Measurements from ENCODE around the gene MYO15A.
A peak's percentile ranks its signal among the peaks of the same experiment; 100 is the strongest.
"Not testable (repeated sequence)": the region's sequence is repeated elsewhere in the genome, so short reads cannot be mapped to it uniquely, and the experiment has no call there.

Gene MYO15A

DNA sequence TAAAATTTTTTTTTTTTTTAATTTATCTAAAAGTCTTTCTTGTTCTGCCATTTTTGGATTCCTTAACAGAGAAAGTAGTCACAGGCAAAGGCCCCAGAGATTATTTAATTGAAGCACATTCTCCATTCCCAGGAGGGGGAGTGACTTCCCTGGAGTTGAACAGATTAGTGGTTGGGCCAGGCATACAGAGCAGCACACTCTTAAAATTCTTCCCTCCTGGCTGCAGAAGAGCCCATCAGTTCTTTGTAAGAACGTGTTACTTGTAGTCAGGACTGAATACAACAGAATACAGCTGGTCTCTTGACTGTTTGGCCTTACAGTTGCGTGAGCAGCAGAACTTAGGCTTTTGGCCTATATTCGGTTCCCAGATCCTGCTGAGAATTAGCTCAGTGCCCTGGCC, 76.8 kb downstream of the MYO15A start:
- no peak for DNase-seq (ENCODE audit: low spot score)

DNA sequence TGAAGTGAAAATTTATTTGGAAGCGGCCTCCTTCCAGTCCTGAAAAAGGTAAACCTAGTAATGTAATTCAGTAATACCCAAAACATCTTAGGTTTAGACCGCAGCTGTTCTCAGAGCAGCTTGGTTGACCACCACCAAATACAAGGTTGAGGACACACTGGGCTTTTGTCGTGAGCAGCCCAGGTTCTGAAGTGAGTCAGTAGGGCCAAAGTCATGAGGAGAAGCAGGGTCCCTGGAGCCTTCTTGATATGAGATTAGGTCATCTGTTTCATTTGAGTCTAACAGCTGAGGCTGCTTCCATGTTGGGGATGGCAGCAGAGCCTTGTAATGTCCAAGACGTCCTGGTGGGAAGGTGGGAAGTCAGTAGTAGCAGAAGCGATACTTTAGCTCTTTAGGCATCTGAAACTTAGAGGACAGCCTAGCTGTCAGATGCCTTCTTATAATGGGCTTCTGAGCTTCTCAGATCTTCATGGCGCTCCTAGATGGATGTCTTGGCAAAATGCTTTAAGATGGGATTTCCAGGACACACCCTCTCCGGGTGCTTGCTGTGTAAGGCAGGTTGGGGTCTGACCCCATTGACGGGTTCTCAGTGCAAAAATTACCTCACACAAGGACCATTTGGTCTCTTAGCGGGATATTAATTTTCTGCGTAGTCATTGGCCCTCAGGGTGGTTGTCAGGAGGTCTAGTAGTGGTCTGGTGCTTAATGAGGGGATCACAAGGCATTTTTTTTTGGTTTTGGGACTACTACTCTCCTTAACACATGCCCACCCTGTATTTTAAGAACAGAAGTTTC, 77.5 kb downstream of the MYO15A start:
- no peak for DNase-seq (ENCODE audit: low spot score)

DNA sequence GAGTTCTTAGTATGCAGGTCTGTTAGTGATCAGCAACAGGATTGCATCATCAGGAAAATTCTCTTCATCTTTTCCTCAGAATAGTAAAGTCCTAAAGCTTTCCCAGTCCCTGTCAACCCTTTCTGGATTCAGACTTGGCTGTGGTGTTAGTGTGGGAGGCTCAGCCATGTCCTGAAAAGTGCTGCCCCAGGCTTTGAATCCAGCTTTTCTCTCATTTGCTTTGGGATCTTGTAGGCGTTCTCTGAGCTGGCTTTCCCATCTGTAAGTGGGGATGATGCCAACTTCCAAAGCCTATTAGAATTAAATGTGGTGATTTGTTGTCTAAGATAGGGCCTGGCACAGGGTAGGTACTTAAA, 78.0 kb downstream of the MYO15A start:
- no peak for DNase-seq (ENCODE audit: low spot score)

DNA sequence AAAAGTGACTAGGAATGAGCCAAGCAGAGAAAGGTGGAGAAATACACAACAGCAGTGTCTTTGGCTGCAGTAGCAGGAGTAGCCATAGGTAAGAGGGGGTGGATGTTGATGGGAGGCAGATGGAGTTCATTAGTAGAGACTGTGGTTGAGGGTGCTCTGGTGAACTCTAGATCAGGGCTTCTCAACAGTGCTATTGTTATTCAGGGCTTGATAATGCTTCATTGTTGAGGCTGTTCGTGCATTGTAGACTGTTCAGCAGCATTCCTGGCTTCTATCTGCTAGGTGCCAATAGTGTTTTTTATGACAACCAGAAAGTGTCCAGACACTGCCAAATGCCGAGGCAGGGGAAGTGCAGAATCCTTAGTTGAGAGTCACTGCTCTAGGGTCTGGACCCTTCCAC, 78.7 kb downstream of the MYO15A start:
- no peak for DNase-seq (ENCODE audit: low spot score)

DNA sequence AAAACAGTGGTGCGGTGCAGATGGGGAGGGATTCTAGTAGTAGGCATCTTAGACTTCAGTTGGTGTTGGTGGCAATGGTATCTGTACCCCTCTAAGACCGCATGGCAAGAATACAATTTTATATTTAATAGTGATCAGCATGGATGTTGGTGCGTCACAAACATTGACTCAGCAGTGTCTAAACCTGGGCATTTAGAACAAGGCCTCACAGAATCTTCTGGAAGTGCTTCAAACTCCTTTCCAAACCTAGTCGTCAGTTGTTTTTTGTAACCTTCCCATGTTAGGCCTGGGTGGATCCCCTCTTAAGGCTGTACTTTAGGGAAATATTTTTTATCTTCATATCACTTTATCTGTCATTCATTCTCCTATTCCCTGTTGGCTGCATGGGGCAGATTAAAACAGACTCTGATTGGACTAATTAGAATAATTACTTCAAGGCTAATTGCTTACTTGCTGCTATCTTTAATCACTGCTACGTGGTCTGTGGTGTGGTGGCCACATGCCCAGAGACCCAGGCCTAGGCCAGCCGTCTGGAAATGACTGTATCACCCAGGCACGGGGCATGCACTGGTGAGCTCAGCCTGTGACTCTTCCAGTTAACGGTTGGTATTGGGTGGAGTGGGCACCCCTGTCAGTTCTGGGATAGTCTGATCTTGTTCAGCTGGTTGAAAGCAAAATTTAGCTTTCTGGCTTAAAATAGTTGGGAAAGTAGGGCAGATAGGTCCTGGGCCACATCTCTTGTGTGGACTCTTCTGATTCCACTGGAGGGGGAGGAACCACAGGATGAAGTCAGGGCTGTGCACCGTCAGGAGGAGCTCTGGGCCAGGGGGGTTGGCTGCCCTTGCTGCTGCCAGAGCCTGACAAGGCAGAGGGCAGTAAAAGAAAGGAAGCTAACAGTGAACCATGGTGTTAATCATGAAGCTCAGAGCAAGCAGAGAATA, 79.5 kb downstream of the MYO15A start:
- no peak for DNase-seq (ENCODE audit: low spot score)

DNA sequence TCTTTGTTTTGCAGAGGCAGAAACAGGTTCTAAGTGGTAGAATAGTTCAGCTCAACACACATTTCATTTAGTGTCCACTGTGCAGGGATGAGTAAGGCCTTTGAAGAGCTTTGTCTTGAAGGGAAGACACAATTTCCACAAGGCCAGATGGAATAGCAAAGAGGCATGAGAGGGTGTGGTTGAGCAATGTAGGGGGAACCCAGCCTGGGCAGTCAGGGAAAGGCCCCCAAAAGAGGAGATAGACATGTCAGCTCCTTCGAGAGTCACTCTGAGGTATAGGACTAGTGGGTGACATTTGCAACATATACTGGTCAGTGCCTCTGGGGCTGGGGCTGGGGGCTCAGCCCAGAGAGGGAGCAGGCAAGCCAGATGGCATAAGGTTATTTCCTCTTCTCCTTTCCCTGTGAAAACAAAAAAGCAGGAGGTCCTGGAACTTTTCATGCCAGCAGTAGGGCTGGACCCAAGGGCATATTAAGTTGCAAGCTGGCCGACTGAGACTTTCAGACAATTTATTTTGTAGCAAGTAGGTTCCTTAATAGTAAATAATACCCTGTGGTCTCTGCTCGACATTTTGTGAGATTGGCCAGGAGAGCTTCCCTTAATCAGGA, 82.2 kb downstream of the MYO15A start:
- DNase-seq (ENCODE audit: low spot score): no peak

DNA sequence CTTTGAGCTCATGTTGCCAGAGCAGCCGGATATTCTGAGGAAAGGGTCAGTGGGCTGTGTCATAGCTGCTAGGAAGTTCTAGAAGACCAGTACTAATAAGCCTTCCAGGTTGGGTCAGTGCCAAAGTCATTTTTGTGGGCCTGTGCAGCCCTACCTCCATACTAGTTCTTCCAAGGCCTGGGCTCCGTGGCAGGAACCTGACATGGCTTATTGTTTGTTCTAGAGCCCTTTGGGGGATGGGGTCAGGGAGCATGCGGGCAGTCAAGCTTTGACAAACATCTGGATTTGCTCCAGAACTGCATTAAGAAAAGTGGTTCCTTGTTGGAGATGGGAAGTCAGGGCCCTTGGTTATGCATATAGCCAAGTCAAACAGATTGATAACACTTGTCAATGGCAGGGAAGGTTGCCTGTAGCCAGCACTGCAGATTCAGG, 82.7 kb downstream of the MYO15A start:
- no peak for DNase-seq (ENCODE audit: low spot score)

DNA sequence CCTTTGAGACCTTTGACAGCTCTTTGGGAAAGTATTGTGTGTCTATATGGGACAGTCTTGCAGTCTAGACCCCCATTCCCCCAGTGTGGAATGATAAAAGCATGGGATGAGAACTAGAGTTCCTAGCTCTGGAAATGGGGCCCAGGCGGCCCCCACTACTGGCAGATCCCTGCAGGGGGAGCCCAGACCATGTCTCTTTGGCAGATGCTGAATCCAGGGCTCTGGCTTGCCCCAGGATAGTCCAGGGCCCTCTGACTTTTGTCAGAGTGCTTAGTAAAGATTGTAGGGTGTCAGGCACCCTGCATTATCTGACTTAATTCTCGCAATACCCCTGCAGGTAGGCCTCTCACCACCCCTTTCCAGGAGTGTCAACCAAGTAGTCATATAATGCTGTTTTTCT, 83.4 kb downstream of the MYO15A start:
- DNase-seq (ENCODE audit: low spot score): peak; percentile 28

DNA sequence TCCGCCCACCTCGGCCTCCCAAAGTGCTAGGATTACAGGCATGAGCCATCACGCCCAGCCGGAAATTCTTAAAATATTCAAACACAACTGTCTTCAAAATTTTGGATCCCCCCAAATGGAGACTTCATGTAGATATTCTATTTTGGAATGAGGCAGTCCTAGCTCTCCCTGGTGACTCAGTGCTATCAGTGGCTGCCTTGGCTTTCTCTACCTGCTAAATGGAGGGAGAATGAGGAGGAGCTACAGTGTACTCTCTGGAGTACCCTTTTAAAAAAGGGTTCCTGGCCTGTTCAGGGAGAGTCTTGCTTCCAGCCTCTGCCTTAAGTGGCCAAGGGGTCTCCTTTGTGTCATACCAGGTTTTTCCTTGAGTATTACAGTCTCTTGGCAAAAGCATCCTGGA, 85.8 kb downstream of the MYO15A start:
- DNase-seq (ENCODE audit: low spot score): no peak

DNA sequence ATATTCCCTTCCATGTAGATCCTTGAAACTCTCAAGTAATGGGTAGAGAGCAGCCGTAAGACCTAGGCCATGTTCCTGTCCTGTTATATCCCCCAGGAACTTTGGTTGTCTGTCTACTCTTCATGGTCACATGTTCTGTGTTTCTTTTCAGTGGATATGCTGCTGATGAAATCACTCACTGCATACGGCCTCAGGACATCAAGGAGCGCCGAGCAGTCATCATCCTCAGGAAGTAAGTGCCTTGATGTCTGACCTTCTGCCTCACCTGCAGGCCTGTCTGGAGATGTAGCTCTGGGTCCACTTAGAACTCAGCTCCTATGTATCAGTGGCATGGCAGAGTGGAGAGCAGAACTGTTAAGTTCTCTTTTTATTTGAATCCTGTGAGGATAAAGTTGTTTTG, 86.2 kb downstream of the MYO15A start:
- DNase-seq (ENCODE audit: low spot score): no peak

DNA sequence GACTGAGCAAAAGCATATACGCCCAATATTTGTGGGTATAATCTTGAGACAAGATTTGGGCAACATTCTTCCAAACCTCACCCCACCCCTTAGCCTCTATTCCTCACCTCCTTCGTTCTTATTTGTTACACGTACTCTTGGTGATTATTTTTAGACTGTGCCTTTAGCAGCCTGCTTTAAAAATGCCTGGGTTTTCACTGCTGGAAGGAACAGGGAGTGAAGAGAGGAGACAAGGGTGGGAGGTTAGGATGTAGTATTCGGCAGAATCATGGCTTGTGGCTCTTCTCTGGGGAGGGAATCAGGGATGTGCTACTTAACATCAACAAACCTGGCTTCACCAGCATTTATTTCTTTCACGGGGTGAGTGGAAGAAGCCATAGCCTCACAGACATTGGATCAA, 86.7 kb downstream of the MYO15A start:
- DNase-seq (ENCODE audit: low spot score): no peak

DNA sequence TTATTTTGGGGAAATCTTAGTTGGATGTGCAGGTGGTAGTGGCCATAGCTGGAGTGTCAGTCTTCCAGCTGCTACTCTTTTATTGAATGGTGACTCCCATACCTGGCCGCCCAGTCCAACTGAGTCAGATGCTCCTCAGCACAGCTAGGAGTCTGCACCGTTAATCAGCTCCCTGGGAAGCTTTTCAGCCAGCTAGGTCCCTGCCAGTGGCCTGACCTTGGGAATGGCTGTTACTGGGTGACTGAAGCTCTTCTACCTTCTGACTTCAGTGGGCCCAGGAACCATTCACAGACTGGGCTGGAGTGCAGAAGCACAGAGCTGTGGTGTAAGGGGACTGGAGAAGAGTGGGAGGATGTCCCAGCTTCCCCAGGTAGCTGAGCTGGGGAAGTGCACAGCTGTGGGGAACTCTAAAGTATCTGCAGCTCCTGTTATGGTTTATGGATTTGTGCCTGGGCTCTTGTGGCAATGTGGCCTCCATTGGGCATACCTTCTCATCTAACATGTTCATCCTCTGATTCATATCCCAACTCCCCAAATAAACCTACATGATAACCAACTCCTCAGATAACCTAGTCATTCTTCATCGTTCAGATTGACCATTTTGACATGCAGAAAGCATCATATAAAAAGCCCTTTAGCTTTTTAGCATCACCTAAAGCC, 89.1 kb downstream of the MYO15A start:
- DNase-seq (ENCODE audit: low spot score): no peak

DNA sequence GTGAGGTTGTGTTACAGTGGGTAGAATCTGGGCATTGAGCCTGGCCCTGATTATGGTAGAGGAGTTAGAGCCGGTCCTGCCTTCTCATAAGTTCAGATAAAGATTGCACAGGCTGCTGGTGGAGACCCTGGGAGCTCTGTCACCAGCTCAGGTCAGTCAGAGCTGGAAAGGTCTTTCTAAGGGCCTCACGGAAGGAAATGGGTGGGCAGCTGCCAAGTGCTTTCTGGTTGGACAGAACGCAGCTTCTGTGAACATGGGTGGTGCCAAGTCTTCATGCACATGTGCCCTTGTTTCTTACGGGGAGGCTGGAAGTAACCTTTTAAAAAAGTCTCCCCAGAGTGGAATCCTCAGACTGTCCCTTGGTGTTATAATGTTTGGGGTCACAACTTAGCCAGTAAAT, 90.0 kb downstream of the MYO15A start:
- no peak for DNase-seq (ENCODE audit: low spot score)

DNA sequence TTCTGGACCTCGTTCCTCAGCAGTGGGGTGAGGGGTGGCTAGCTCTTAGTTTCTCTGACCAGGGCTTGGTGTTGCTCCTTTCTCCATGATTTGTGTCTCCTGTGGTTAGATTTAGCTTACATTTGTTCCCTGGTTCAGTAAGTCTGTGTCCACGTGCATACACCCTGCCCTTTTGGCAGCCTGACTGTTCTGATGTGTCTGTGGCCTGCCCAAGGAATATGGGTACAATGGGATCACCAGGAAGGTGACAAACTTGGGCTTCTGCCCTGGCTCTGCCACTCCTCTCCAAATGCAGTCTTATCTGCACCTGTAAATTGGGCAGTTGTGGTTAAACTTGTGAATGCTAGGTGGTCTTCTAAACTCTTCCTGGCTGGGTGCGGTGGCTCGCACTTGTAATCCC, 92.6 kb downstream of the MYO15A start:
- no peak for DNase-seq (ENCODE audit: low spot score)

DNA sequence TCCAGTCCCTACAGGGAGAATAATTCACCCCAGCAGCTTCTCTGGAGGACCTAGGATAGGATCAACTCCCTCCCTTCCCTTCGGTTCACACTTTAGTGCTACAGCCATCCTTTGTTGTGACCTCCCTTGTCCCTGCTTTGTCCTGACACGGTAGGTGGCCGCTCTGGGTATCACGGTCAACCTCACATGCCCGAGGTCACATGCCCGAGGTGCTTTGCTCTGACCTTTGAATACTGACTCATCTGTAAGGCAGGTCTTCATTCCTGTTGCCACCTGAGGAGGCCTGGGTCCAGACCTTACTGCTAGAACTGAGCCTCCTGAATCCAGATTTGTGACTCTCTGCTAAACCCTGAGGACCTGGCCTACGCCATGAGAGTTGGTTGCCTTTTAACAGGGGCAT, 94.8 kb downstream of the MYO15A start:
- DNase-seq (ENCODE audit: low spot score): no peak

DNA sequence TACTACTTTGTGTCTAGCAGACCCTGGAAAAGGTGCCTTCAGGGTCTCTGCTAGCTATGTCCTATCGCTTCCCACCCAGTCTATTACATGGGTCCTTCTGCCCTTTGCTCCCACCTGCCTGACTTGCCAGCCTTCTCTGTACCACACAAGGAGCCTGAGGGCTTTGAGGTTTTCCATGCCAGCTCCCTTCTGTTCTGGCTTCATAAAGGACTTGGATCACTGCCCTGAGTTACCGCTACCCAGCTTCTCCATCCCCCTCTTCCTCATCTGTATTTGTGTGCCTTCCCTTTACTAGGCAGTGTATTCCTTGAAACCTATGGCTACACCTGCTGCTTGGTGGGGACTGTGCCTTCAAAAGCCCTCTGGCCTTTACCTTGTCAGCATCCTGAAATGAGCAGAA, 97.3 kb downstream of the MYO15A start:
- DNase-seq (ENCODE audit: low spot score): no peak

DNA sequence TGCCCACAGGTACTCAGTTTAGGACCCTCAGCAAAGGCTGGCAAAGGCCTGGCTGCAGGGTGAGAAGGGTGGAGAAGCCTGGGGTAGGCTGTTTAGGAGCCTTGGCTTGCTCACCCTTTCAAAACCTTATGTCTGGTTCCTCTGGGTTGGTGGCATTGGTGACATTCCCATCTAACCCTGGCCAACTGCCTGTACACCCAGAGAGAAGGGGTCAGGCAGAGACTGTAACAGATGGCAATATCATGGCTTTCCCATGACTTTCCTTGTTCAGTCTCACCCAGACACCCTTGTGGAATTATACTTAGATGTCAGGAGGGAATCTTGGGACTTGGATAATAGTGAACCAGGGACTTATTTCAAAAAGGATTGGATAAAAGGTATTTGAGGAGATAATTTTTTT, 98.4 kb downstream of the MYO15A start:
- no peak for DNase-seq (ENCODE audit: low spot score)

DNA sequence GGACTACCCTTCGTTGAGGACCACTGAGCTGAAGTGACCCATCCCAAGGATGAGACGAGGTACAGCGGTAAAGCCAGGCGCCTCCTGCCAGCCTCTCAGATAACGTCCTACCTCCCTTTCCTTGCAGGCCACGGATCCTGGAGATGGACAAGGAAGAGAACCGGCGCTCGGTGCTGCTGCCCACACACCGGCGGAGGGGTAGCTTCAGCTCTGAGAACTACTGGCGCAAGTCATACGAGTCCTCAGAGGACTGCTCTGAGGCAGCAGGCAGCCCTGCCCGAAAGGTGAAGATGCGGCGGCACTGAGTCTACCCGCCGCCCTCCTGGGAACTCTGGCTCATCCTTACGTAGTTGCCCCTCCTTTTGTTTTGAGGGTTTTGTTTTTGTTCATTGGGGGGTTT, 99.5 kb downstream of the MYO15A start:
- DNase-seq (ENCODE audit: low spot score): no peak

DNA sequence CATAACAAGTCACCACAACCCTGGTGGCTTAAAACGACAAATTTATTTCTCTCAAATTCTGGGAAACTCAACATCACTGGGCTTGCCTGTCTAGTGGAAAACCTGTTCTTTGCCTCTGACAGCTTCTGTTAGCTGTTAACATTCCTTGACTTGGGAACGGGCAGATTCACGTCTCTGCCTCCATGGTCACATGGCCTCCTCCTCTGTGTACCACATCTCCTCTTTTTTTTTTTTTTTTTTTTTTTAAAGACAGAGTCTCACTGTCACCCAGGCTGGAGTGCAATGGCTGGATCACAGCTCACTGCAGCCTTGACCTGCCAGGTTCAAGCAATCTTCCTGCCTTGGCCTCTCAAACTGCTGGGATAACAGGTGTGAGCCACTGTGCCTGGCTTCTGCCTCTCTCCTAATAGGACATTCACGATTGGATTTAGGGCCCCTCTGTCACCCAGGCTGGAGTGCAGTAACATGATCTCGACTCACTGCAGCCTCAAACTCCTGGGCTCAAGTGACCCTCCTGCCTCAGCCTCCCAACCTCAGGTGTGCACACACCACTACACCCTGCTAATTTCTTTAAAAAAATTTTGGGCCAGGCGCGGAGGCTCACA, 105.2 kb downstream of the MYO15A start:
- DNase-seq (ENCODE audit: low spot score): no peak

DNA sequence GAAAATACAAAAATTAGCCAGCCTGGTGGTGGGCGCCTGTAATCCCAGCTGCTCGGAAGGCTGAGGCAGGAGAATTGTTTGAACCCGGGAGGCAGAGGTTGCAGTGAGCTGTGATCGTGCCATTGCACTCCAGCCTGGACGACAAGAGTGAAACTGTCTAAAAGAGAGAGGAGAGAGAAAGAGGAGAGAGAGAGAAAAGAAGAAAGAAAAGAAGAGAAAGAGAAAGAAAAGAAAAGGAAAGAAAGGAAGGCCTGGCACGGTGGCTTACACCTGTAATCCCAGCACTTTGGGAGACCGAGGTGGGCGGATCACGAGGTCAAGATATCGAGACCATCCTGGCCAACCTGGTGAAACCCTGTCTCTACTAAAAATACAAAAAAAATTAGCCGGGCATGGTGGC, 108.3 kb downstream of the MYO15A start:
- DNase-seq (ENCODE audit: low spot score): not testable (repeated sequence)

DNA sequence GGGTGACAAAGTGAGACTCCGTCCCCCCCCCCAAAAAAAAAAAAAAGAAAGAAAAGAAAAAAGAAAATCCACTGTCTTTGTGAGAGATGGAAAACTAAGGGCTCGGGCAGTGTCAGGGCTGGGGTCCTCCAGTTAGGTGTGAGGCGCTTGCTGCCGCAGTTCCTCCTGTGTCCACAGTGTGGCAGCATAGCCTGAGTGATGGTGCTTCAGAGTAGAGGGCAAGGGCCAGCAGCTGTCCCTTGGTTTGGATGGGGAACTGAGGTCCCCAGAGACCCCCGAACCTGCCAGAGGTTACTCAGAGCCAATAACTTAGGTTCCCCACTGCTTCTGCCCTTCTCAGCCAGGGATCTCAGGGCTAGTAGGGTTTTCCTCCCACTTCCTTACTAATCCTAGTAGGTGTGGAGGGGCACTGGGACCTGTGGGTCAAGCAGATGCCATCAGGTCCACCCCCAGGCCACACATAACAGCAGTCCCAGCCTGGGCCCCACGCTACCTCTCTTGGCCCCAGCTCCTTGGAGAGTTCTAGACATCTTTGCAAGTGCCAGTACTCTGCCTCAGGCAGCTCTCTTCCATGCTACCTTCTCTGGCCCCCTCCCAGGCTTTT, 109.0 kb downstream of the MYO15A start:
- DNase-seq (ENCODE audit: low spot score): peak; percentile 86

All from germinal center (tissue), 1 donor.